ENCODE data around the gene SYNE1.
"Not testable (repeated sequence)": the region's sequence is repeated elsewhere in the genome, so short reads cannot be mapped to it uniquely, and the experiment has no call there.

SYNE1 gene

DNA sequence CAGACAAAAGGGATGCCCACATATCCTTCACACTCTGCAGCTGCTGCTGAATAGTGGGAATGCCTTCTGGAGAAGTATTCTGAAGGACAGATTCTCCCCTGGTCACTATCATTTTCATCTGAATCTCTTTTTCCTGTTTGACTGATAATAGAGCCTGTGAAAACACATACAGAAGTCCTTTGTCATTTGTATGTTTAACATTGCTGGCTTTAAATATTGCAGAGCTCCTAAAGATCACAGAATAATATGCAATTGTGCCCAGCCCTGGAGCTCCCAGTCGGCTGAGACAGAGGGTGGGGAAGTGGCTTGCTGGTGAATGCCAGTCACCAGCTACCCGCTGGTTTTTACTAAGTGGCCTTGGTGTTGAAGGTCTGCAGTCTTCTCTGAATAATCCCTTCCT is 272.3 kb downstream of the SYNE1 start:
- no peak for DNase-seq

- DNase-seq: no peak
These were observed 277.1 kb downstream of the SYNE1 start for GRCh38 chr6:152360034-152360433.

DNA sequence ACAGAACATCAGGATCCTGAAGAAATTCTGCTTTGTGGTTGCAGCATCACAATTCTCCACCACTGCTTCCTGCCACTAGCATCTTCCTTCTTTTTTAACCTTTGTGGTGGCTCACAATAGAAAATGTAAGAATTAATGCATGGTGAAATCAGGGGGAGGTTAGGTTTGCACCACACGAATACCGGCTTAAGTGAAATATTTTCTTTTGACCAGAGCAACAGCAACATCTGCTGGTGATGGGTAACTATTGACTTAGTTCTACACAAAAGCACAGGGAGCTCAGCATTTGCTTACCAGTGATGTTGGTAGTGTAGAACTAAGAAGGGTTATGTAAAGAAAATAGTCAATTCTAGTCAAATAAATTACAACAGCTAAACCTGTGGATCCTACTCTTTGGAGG is 280.5 kb downstream of the SYNE1 start:
- DNase-seq: no peak

DNA sequence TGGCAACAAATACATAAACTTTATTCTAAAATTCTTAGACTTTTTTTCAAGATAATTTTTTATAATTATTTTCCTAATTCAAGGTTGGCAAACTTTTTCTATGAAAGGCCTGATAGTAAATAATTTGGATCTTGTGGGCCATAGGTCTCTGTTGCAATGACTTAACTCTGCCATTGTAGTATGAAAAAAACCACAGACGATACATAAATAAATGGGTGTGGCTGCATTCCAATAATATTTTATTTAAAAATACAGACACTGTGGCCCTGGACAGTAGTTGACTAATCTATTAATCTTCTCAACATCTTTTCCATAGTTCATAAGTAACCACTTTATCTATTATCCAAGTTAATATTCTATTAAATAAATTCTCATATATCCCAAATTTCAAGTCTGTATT is 281.1 kb downstream of the SYNE1 start:
- no peak for DNase-seq

DNA sequence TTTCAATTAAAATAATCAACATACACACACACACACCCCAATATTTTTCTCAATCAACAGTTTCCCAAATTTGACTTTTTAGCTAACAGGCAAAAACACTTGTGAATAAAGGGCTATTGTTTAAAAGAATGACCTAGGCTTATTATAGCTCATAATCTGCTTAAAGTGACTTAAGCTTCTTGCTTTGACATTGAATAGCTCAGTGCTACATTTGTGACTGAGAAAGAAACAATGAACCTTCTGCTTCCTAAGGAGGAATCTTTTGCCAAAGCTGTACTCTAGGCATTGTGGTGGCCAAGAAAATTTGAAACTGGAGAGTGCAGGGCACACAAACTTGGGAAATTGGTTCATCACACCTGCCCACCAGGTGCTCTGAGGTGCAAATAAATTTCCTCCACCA is 282.0 kb downstream of the SYNE1 start:
- DNase-seq: no peak

- DNase-seq: no peak
These were observed 283.7 kb downstream of the SYNE1 start for GRCh38 chr6:152353440-152353839.

DNA sequence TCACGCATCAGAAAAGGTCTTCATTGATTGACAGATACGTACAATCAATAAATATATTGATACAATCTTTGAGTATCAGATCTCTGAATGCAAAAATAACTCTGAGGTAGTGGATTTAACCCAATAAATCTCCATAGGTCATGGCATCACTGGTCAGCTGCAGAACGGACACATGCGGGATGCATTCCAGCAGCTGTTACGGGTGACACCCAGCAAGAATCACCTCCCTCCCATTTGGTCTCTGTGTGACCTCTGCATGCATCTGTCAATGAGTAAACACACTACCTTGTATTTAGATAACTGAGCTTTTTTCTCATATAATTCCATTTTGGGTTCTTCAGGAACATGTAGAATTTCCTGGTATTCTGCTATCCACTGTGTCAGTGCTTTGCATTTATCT is 285.4 kb downstream of the SYNE1 start:
- DNase-seq: no peak

DNA sequence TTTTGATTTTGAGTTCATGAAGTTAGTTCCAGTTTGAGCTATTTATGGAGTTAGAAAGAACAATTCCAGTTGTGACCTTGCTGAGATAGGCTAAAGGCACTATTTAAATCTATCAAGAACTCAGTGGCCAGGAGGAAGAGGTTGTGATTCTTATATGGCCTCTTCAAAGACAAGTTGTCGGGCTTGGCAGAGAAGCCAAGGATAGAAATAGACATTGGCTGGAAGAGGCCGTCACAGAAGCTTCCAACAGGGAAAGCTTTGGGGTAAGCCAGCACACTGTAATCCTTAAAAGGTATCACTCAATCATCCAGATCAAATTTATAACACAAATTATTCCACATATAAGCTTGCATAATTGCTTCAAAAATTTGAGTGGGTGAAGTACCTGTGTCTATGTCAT is 286.1 kb downstream of the SYNE1 start:
- DNase-seq: no peak

GRCh38 chr6:152348116-152348515 is 289.0 kb downstream of the SYNE1 start:
- DNase-seq: no peak

DNA sequence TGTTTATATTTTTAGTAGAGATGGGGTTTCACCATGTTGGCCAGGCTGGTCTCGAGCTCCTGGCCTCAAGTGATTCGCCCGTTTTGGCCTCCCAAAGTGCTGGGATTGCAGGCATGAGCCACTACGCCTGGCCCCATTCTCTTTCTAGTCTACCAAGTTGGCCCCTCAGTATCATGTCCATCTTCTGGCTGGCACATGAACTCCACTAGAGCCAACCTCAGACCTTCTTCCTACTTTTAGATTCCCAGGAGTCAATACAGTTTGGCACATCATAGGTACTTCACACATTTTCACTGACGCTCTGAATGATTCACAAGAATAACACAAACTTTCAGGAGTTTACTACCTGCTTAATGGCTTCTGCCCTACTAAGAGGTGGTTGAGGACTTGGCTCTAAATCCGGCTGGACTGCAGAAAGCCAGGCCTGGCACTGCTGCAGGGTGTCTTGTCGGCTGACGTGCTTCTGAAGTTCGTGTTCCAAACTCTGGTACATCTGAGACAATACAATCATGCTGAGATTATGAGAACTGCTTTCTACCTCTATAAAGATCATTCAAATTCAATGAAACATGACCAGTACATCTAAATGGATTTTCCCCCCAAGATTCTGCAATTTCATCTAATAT is 293.3 kb downstream of the SYNE1 start:
- no peak for DNase-seq

DNA sequence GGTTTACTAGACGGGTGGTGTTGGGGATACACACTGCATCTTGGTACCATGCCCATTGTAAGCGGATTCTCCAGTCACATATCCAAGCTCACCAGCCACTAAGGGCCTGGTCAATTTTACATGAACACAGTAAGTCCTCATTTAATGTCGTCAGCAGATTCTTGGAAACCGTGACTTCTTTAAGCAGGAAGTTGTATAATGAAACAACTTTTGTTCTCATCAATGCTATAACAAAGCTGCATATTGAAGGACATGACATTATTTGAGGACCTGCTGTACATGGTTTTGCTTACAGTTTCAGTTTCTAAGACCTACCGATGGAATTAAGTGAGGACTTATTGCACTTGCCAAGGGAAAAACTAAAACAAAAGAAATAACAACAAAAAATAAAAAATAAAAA is 295.6 kb downstream of the SYNE1 start:
- no peak for DNase-seq

DNA sequence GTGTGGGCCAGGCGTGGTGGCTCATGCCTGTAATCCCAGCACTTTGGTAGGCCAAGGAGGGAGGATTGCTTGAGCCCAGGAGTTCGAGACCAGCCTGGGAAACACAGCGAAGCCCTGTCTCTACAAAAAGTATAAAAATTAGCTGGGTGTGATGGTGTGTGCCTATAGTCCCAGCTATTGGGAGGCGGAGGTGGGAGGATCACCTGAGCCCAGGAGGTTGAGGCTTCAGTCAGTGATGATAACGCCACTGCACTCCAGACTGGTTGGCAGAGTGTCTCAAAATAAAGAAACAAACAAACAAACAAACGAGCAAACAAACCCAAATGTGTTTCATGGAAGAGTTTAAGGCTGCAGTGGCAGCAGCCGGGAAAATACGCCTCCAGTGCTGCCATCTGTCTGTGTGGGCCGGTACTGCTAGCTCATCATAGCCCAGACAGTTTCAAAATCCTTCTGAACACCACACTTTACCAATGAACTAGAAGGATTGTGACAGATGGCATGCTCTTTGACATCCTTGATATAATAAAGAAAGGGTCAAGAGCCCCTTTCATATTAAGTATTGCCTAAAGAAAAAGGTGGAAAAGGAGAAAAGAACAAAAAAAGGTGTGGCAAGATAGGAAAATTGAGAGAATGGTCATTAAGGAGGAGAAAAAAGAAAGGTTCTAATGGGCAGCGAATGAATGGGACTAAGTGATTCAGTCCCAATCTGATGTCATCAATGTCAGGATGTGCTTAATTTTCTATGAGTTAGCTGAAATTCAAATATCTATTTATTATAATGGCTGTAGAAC is 298.6 kb downstream of the SYNE1 start:
- DNase-seq: peak; percentile 63 to 72

- no peak for DNase-seq
These were observed 302.6 kb downstream of the SYNE1 start for GRCh38 chr6:152334555-152334954.

DNA sequence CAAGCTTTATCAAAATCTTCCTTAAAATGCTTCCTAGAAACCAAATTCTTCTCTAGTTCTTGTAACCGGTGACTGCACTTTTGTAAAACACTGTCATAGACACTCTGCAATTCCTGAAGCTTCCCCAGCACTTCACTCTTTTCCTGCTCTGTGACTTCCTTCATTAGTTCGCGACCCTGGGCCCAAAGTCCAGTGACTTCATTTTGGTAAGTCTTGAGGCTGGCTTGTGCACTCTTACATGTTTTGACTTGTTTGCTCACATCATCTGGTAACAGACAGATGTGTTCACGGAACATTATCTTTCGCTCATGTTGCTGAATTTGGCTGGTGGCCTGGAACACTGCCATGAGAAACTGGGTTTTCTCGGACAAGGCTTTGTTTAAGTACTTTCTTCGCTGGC is 306.2 kb downstream of the SYNE1 start:
- no peak for DNase-seq

- no peak for DNase-seq
These were observed 307.3 kb downstream of the SYNE1 start for GRCh38 chr6:152329638-152330448.

GRCh38 chr6:152328200-152328599 is 309.0 kb downstream of the SYNE1 start:
- not testable (repeated sequence) for DNase-seq

DNA sequence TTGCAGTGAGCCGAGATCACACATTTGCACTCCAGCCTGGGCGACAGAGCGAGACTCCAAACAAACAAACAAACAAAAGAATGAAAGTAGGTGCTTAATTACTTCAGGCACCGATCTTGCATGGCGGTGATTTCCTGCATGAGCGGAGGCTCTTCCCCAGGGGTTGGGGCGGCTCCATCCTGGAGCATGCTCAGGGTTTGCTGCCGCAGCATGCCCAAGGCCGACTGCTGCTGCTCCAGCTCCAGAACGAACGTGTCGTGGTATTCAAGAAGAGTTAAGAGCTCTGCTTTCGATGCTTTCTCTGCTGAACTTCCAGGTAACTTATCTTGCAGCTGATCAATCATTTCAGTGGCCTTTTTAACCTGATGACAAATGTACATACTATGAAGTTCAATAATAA is 313.8 kb downstream of the SYNE1 start:
- no peak for DNase-seq

DNA sequence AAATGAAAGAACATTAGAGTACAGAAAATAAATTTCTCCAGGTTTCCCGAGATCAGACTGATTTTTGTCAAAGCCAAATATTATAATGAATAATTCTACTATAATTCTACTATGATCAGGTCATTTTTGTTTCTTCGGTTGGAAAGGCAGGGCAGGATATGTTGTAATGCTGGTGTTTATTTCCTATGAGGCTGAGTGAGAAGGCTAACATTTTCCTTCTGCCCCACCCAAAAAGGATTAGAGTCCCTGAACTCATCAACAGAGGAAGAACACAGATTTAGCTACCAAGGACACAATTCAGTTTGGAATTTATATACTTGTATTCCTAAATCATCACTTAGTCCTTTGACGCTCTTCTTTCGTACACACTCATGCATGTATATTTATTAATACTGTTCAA is 318.9 kb downstream of the SYNE1 start:
- no peak for DNase-seq

DNA sequence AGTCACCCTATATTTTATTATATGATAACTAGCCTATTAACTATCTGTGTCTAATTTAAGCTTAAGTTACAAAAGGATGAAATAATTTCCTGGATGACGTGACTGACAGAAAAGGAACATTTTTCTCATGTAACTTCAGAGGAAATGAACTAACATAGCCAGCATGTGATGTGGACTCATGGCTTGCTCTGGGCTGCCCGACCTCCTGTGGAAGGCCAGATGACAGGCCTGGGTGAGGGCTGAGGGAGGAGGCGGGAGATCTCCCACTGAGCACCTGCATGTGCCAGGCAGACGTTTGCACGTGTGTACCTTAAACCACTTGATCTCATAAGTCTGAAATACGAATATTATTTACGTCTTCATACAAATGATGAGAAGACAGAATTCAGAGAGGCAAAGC is 321.1 kb downstream of the SYNE1 start:
- DNase-seq: no peak

GRCh38 chr6:152314483-152314832 is 322.7 kb downstream of the SYNE1 start:
- no peak for DNase-seq

DNA sequence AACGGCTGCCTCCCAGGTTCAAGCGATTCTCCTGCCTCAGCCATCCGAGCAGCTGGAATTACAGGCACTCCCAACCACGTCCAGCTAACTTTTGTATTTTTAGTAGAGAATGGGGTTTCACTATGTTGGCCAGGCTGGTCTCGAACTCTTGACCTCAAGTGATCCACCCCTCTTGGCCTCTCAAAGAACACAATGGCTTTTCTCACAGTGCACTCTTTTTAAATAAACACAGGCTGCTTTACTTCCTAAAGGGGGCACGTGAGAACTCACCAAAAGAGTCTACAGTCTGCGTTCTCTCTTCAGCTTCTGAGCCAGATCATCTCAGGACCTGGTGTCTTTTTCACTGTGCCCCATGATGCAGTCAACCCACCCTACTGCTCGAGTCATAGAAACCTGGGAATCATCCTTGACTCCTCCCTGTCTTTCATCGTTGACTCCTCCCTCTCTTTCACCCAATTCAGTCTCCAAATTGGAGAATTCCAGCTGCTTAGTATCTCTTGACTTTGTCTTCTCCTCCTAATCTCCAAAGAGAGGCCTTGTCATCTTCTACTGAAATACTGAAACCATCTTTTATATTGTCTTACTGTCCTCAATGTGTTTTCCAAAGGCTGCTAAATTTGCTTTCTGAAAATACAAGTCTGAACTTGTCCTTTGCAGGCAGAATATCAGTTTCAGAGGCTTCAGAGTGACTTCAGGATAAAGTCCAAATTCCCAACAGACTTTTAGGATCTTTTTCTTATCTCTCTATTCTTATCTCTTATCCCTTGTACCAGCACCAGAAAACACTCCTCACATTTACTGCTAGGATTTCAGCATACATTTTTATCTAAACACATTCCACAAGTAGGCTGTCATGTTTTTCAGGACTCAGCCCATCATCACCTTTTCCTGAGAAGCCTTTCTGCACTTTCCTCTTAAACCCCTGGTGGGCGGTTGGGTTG is 323.4 kb downstream of the SYNE1 start:
- no peak for DNase-seq

GRCh38 chr6:152312434-152312833 is 324.7 kb downstream of the SYNE1 start:
- no peak for DNase-seq

All from activated T-cell treated with anti-CD3 and anti-CD28 coated beads, Interleukin-2, amount 50 U/mL, for 48 hours (primary cell).